Measurements from ENCODE around the gene NTF3.

- TF ChIP-seq CTCF (IDR thresholded peaks at IDR 0.05) = no peak
- no peak for TF ChIP-seq POLR2A (IDR thresholded peaks at IDR 0.05)
These were observed 81.5 kb downstream of the NTF3 start for GRCh38 chr12:5513406-5513805.

All from lower leg skin (tissue), 3 donors.